ENCODE results near the gene RAB8B.

DNA sequence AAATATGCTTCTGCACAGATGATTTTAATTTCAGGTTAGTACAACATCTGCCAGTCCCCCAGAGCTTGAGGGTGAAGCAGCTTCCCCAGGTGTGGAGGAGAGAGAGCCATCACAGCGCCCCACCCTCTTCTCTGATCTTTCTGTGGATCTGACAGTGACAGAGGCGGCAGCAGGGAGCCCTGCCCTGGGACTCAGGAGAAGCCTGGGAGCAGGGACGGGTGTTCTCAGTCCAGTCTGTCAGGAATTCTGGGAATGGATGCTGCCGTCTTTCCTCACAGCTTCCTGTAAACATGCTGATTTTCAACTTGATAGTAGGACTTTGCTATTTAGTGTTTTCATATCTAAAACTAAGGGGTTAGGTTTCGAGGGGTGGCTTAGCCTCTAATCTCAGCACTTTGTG lies 11.4 kb upstream of the RAB8B start:
- TF ChIP-seq, protein P1, sequence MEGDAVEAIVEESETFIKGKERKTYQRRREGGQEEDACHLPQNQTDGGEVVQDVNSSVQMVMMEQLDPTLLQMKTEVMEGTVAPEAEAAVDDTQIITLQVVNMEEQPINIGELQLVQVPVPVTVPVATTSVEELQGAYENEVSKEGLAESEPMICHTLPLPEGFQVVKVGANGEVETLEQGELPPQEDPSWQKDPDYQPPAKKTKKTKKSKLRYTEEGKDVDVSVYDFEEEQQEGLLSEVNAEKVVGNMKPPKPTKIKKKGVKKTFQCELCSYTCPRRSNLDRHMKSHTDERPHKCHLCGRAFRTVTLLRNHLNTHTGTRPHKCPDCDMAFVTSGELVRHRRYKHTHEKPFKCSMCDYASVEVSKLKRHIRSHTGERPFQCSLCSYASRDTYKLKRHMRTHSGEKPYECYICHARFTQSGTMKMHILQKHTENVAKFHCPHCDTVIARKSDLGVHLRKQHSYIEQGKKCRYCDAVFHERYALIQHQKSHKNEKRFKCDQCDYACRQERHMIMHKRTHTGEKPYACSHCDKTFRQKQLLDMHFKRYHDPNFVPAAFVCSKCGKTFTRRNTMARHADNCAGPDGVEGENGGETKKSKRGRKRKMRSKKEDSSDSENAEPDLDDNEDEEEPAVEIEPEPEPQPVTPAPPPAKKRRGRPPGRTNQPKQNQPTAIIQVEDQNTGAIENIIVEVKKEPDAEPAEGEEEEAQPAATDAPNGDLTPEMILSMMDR (IDR thresholded peaks at IDR 0.05 in 4 of 5, conservative IDR thresholded peaks at IDR 0.05 in 1 of 5), result no peak
- no peak for TF ChIP-seq POLR2A (IDR thresholded peaks at IDR 0.05)
